ELR (cell line): ENCODE results near the gene ACE.
"Not testable (repeated sequence)": the region's sequence is repeated elsewhere in the genome, so short reads cannot be mapped to it uniquely, and the experiment has no call there.

Experiments
- DNase-seq: peaks from one replicate; pipeline ENCODE4 v3.0.0-alpha.2; 2015; ENCODE audit warnings: low read depth

ACE gene

DNA sequence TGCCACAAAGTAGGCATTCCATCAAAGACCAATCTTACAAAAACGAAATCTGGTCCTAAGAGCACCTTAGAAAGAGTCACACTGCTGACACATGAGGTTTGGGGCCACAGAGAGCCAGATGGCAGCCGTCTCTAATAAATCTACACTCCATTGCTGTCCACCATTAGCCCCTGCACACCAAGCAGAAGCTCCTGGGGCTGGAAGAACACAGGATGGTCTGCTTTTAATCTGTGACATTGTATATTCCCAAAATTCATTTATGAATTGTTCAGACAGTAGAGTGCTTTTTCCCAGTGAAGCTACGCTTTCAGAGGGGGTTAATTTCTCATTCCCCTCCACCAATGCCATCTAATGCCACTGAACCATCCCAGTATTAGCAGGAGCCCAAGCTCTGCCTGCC is 32.4 kb upstream of the ACE start:
- no peak for DNase-seq

DNA sequence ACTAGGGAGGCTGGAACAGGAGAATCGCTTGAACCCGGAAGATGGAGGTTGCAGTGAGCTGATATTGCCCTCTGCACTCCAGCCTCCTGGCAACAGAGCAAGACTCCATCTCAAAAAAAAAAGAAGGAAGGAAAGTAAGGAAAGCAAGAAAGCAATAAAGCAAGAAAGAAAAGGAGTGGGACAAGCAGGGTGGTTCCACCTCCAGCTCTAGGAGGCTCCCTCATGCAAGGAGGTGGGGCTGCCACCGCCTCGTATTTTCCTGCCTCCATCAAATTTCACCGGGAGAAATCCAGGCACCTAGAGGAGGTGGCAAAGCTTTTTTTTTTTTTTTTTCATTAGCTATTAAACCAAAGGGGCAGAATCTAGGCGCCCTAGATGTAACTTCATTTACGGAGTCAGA is 31.8 kb upstream of the ACE start:
- DNase-seq = no peak

DNA sequence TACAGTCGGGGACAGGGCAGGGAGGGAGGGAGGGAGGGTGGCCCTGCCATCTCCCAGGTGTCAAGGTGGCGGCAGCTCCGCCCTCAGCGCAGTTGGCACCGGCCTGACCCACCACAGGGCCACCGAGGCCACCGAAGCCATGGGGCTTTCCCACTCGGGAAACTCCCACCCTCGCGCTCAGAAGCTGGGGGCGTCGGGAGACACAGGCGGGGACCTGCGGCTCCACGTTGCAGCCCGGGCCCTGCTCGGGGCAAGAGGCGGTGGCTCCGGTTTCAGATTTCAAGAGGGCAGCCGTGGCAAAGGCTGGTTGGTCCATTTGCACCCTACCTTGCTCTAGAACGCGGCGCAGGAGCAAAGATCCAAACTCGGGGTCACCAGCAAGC is 31.3 kb upstream of the ACE start:
- peak; percentile 39 for DNase-seq

DNA sequence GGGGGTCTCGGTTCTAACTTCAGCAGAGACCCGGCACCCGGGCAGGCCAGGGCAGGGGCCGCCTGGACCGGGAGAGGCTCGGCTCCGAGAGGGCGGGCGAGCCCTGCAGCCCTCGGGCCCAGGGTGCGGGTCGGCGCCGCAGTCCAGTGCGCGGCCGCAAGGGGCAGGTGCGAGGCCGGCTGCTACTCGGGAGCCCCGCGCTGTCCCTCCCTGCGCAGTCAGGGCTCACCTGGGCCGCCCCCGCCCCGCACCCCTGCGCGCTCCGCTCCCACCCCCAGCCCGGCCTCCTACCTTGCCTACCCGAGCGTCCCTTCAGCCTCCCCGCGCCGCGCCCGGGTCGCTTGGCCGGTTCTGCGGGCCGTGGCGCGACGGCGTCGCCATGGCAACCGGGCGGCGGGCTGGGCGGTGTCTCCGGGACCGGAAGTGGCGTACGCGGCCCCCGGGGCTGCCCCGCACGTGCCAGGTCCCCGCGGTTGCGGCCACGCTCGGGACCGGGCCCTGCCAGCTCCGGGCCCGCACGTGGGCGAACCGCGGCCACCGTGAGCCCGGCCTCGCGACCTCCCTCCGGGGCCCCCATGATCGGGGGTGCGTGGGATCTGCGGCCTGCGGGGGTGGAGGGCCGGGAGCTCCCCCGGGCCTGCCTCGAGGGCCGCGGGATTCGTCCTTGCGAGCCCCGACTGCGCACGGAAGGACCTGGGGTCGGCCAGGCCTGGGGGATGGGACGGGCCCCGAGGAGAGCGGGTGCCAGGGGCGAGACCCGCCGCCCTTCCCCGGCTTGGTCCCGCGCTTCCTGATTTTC is 30.7 kb upstream of the ACE start, which contains the start of gene CYB561:
Gene CYB561 (minus strand): TSS at position 353 of the 799 bp plus-strand sequence. CDS start 8,759 bp downstream, outside the sequence.
- peak; percentile 73 for DNase-seq

DNA sequence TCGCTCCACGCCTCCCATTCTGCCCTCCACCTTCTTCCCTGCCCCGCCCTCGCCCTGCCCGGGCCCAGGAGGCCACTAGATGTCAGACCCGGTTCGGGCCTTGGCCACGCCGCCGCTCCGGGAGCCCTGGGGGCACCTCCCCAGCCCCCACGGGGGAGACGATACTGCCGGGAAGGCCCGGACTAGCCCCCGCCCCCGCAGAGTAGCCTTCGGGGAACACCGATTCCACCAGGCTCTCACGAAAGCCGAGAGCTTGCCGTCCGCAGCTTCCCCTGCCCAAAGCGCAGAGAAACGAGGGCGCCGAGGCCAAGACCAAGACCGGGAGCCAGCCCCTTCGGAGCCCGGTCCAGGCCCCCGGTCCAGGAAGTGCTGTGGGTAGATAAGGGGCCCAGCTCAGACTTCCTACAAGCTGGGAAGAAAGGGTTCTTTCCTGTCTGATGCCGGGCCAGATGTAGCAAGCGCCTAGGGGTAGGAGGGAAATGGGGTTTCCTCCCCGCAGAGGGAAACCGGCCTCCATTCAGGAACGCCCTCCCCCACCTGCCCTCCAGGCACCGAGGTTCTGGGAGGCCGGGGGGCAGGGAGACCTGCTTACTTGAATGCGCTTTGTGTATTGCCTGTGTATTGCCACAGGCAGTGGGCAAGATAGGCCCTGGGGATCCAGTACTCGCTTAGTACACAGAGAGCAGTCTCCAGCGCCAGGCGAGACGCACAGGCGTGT is 29.9 kb upstream of the ACE start:
- peak; percentile 46 for DNase-seq

DNA sequence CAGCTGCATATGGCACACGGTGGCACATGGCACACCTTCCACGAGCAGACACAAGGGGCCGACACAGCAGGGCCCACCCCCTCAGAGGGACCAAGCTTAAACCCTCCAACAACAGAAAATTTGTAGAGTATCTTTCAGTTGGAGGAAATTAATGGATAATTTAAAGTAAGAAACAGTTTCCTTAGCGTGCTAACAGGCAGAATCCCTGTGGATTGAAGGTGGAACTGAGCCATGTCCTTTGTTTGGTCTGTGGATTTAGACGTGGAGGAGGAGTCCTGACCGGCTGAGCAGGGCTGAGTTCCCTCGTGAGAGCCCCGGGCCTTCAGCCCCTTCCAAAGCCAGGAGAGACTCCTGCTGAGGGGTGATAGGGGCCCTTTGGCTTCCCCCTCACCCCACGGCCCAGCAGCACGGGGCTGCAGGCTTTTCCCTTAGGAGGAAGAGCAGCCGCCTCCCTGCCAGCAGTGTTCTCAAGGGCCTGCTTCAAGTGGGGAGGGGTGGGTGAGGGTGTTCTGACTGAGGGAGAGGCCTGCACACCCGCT is 29.3 kb upstream of the ACE start:
- DNase-seq = no peak

DNA sequence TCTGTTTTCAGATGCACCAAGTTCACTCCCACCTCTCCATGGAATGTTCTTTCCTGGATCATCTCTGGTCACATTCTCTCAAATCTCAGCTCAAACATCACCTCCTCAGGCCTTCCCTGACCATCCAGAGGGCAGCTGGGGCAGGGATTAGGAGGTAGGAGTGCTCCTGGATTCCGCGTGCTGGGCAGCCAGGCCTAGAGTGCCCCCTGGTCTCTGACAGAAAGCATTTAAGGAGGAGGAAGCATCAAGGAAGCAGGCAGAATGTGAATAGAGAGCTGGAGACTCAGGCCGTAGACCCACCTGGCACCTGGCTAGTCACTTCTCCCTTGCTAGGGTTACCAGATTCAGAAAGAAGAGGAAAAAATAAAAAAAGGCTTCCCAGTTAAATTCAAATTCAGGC is 28.2 kb upstream of the ACE start:
- no peak for DNase-seq

DNA sequence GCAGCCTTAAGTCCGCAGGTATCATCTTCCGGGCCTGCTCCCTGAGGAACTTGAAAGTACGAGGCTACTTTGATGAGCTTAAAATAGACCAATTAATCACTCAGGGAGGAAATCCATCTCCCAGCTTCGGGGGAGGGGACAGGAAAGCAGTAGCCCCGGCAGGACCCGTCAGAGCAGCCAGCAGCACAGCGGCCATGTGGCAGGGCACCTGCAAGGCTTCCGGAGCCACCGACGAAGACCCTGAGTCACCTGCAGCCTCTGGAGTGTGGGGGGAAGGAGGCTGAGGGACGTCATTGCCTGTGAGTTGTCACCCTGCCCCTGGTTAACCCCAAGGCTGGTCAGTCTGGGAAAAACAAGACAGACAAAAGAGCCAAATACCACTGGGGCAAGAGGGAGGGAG is 26.3 kb upstream of the ACE start:
- DNase-seq = peak; percentile 64

DNA sequence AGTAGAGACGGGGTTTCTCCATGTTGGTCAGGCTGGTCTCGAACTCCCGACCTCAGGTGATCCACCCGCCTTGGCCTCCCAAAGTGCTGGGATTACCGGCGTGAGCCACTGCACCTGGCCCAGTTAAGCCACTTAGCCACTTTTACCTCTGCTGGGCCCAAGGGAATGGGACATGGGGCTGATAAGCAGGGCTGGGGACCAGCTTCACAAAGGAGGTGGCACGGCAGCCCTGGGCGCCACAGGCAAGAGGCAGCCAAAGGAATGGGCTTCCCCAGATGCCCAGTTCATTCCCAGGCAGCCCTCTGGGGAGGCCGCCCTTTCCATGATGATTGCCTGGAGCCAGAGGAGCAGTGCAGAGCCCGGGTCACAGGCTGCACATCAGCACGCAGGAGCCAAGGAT is 25.7 kb upstream of the ACE start:
- DNase-seq = no peak

DNA sequence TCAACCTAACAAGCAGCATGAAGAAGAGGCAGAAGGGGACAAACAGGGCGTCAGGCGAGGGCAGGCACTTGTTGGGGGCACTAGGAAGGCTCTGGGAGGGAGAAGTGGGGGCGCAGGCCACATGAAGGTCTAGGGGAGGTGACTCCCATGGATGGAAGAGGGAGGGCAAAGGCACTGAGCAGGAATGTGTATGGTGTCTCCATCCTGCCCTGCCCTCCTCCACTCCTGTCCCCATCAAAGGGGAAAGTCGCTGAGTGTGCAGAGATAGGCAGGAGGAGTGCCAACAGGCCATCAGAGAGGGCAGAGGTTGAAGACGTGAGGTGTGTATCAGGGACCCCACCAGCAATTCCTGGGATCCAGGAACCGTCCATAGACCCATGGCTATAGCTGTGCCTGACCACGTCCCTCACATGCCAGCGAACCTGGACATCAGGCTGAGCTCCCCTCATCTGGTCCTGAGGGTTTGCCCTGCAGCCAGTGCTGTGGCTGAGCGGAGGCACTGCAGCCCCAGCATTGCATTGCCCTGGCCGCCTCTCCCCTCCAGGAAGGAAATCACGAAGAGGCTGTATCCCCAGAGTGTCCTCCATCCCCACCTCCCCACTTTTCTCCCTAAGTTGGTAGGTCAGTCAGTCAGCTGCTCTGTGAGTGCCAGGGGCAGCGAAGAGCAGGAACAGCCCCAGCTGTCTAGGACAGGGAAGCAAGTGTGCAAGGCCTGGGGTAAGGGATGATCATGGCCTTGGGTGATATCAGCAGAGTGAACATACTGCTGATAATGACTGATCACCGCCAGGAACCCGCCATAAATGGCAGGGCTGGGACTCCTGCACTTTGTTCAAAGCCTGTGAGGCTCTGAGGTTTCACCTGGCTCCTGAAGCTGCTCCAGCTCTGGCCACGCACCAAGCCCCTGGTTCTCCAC is 24.6 kb upstream of the ACE start:
- DNase-seq = no peak

DNA sequence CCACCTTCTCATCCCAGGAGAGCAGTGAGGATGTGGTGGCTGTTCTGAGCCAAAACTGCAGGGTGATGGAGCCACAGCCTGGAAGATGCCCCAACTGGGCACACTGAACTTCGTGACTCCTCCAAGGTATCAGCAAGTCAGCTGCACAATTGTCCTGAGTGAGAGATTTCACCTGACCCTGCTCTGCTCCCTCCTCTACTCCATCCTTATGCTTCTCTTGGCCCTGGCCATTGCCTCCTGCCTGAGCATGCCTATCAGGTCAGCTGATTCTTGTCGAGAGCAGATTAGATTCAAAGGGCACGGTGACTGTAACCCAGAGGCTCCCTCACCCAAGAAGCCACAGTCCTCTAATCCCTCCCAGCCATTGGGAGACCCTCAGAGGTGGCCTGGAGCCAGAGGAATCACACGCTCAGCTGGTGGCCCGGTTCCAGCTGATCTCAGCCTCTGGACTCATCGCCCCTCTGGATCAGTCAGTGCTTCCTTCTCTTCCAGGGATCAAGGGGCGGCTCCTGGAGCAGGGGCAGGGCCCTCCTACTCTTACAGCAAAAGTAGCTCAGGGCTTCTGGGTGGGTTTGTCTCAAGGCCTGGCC is 23.8 kb upstream of the ACE start:
- DNase-seq = no peak

DNA sequence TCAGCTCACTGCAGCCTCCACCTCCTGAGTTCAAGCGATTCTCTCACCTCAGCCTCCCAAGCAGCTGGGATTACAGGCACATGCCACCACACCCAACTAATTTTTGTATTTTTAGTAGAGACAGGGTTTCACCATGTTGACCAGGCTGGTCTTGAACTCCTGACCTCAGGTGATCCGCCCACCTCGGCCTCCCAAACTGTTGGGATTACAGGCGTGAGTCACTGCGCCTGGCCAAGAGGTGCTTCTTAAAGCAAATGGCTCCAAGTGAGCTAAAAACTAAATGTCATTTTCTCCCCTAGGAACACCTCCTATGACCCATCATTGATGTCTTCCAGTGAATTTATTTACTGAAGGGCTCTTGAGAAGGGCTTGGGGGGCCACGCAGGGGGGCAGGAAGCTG is 22.5 kb upstream of the ACE start:
- not testable (repeated sequence) for DNase-seq

DNA sequence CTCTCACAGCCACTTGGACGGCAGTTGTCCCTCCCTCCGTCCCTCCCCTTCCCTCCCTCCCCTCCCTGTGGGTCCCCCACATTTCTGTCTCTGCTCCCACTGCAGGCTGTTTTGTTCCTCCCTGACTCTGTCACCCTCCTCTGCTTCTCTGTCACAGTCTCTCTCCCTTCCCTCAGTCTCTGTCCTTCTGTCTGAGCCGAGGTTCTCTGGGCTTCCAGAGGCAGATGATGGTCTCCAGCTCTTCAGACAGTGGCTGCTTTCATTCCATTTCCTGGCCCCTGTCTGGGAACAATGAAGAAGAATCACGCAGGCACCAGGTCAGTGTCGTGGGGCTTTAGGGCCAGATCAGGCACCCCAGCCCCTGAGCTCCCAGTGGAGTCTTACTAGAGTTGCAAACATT is 21.9 kb upstream of the ACE start:
- DNase-seq = no peak

DNA sequence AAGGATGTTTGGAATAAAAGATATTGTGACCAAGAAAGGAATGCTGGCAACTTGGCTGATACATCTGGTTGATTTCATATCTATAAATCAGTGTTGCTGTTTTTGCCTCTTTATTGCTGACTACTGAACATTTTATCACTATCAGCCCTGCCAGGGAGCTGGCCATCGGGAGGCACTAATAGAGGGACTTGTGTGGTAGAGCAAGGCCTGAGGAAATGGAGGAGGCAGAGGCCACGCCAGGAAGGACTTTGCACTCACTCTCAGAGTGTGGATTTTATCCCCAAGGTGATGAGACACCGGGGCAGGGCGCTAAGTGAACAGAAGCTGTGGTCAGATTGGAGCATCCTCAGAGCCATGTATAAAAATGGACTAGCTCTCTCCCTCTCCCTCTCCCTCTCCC is 21.4 kb upstream of the ACE start:
- no peak for DNase-seq

DNA sequence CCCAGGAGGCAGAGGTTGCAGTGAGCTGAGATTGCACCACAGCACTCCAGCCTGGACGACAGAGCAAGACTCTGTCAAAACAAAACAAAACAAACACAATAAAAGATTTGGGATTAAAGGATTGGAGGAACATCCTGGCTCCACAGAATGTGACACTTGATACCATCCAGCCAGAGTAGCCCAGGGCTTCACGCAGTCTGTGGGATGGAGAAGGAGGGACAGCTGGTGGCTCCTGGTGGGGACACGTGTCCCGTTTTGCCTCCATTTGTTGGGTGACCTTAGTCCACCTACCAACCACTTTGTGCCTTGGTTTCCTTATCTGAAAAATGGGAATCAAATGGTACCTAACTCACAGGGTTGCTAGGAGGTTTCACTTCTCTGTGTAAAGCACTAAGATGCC is 18.4 kb upstream of the ACE start:
- no peak for DNase-seq

DNA sequence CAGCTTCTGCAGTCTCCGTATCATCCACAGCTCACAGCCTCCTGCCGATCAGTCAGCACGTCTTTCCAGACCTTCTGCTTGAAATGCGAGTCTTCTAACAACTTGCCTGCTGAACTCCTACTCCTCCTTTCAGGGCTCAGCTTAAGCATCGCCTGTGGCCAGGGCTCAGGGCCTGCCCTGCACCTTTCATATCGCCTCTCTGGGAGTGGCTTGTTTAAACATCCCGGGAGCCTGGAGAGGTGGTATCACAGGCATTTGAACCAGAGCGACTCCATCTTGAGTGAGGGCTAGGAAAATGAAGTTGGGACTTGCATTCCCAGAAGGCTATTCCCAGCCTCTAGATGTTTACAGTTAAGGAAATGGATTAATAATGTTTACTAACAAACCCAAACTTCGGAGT is 16.8 kb upstream of the ACE start:
- no peak for DNase-seq

DNA sequence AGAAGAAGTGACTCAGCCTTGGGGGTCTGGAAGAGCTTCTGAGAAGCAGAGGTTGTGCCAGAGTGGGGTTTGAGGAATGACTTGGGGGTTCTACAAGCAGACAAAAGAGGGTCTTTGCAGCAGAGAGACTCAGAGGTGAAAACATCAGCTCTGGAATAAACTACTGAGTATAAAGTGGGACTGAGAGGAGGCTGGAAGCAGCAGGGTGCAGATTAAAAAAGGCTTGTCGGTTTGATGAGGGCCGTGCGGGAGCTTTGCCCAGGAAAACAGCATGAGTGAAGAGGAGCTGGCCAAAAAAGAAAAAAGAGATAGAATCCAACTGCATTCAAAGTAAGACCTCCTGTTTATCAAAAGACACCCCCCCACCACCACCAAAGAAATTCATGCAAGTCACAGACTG is 13.1 kb upstream of the ACE start:
- DNase-seq = no peak

DNA sequence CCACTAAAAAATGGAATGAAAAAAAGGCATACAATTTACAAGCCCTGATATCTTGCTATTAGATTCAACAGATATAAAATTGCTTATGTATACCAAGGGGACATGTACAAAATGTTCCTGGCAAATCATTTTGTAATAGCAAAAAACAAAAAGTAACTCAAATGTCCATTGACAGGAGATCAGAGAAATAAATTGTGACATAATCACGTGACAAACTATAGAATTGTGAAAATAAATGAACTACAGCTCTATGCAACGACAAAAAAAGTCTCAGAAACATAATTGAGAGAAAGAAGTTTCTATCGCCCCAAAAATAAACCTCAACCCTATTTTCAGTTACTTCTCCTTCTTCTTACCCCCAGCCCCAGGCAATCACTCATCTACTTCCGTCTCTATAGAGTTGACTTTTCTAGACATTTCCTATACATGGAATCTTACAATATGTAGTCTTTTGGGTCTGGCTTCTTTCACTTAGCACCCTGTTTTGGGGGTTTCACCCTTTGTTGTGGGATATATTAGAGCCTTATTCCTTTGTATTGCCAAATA is 12.1 kb upstream of the ACE start:
- no peak for DNase-seq

DNA sequence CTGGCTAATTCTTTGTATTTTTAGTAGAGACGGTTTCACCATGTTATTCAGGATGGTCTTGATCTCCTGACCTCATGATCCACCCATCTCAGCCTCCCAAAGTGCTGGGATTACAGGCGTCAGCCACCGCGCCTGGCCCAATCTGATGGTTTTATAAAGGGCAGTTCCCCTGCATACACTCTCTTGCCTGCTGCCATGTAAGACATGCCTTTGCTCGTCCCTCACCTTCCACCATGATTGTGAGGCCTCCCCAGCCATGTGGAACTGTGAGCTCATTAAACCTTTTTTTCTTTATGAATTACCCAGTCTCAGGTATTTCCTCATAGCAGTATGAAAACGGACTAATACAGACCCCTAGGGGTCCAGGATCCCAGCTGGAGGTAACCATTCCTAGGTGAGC is 8.8 kb upstream of the ACE start:
- DNase-seq = not testable (repeated sequence)

DNA sequence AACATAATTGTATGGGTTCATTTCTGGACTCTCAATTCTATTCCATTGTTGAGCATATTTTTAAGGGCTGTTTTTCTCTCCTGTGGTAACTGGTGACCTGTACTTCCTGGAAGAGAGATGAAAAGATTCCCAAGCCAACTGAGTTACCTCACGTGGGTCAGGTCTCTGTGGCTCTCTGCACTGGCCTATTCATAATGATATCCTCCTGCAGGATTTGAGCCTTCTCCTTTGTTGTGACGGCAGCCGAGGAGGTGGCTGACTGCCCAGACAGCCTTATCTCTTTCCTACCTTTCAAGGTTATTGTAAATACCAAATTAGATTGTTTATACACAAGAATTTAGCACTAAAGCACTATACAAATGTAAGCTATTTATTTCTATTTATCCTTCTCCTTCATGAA is 2.7 kb upstream of the ACE start:
- DNase-seq = no peak

DNA sequence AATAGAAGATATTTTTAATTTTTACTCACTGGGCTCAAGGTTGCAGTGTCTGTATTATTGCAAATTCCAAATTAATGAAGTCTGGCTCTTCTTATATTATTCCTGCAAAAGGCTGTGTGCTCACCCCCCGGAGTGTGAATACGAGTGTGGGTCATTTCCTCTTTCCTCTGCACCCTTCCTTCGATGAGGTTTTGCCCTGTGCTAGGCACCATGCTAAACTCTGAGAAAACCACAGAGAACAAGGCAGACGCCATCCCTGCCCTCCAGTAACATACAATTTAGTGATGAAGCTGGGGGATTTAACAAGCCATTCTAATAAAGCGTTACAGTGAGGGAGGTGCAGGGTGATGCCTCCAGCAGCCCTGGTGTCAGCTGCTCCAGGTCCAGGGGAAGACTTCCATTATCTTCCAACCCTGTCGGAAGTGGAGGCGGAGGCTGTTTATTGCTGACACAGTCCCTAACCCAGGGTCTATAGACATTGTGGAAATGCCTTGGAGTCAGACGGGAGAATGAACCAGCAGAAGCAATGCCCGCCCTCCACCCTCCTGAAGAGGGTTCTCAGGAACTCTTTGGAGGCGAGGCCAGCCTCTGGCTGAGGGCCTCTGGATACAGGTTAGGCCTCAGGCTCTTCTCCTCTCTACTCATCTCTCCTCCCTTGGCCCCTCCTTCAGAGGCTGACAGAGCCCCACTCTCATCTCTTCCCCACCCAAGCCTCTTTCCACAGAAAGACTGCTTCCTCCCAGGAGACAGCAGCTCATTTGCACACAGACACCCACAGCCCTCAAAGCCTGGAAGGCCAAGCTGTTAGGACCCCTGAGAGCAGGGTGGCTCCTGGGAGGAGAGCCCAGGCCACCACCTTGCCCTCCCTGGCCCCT is 2.0 kb upstream of the ACE start:
- DNase-seq = no peak
